HepG2 (cell line): ENCODE results near the gene MYD88. TPM values are rescaled to one million over a fixed set of nuclear protein-coding genes. Genes with fewer than 3 reads are reported as not detected.
A peak's percentile ranks its signal among the peaks of the same experiment; 100 is the strongest.

Experiments
- ATAC-seq: fragments of 200-7000 bp; cut with Tn5 transposase; 3 replicates; pipeline ENCODE4 v1.9.1; 2020; ENCODE audit warnings: mild to moderate bottlenecking, moderate library complexity
- BruUV-seq: library from RNA; stranded (reverse); fragments of 400-500 nt; replicated peaks from 2 replicates; lab custom pipeline; 2021; lab: Mats Ljungman, UMichigan
- CTCF ChIA-PET: fragments of 300-600 bp; formaldehyde crosslinking; extraction: SDS; loops from one replicate; lab custom pipeline; 2021; ENCODE audit warnings: low total read pairs, inconsistent platforms, low intra/inter-chr PET ratio; lab: Yijun Ruan, JAX
- POLR2A ChIA-PET: fragments of 350-600 bp; sonication (Branson Sonifier 250); formaldehyde crosslinking; loops from one replicate; lab custom pipeline; 2020; ENCODE audit warnings: antibody characterized with exemption, inconsistent platforms; lab: Yijun Ruan, JAX
- DNase-seq: peaks from one replicate; pipeline ENCODE4 v3.0.0-alpha.2; 2015; ENCODE audit warnings: low spot score
- FAIRE-seq: peaks from 3 replicates; lab custom pipeline; 2011; peaks lifted over from hg19 to GRCh38; lab: Jason Lieb, UNC
- H2AFZ ChIP-seq: one replicate; pipeline ENCODE4 v1.6.1; 2011; ENCODE audit warnings: low read length, inconsistent platforms
- H3K27ac ChIP-seq: fragments of 300-600 bp; 3 replicates; pipeline ENCODE4 v1.8.0; 2011; ENCODE audit warnings: mixed run types, mild to moderate bottlenecking, mixed read lengths, low read length, inconsistent platforms; ENCODE audit not compliant: insufficient read depth; ENCODE audit errors: extremely low read length
- H3K27me3 ChIP-seq, 2 experiments: fragments of 200-600 bp in 1 of 2; 2 replicates in 1 of 2; 3 replicates in 1 of 2; pipeline versions ENCODE4 v1.6.0 to v1.8.0; 2011; ENCODE audit warnings: low read length in 2 of 2, mild to moderate bottlenecking in 2 of 2, moderate library complexity in 2 of 2, inconsistent platforms in 1 of 2; ENCODE audit not compliant: insufficient read depth in 2 of 2, control insufficient read depth in 1 of 2
- H3K36me3 ChIP-seq, 2 experiments: fragments of 200-600 bp in 1 of 2; replicated peaks in 1 of 2; 2 replicates in 1 of 2; 3 replicates in 1 of 2; pipeline versions ENCODE4 v1.5.1 to v1.8.0; 2011; ENCODE audit warnings: low read length in 2 of 2, inconsistent platforms in 1 of 2; ENCODE audit not compliant: insufficient read depth in 2 of 2, control insufficient read depth in 1 of 2
- H3K4me1 ChIP-seq: 2 replicates; pipeline ENCODE4 v1.5.1; 2012; ENCODE audit warnings: low read length, inconsistent platforms; ENCODE audit not compliant: insufficient read depth
- H3K4me2 ChIP-seq: 2 replicates; pipeline ENCODE4 v1.6.0; 2011; ENCODE audit warnings: low read depth, low read length, inconsistent platforms
- H3K4me3 ChIP-seq, 3 experiments: fragments of 200-600 bp in 1 of 3; sonication (generic), shearing (Covaris generic) in 1 of 3; replicated peaks in 1 of 3; 2 replicates each; pipeline ENCODE4 v1.5.1; 2011 to 2016; ENCODE audit warnings: low read length in 3 of 3, inconsistent platforms in 2 of 3, low read depth in 2 of 3, mild to moderate bottlenecking in 2 of 3, control low read depth in 1 of 3, mixed read lengths in 1 of 3; ENCODE audit not compliant: insufficient read depth in 1 of 3
- H3K79me2 ChIP-seq: one replicate; pipeline ENCODE4 v1.6.1; 2011; ENCODE audit warnings: low read length, inconsistent platforms; ENCODE audit not compliant: insufficient read depth
- H3K9ac ChIP-seq: 2 replicates; pipeline ENCODE4 v1.6.0; 2011; ENCODE audit warnings: mild to moderate bottlenecking, low read depth, low read length, inconsistent platforms; ENCODE audit not compliant: insufficient read depth
- H3K9me3 ChIP-seq: 2 replicates; pipeline ENCODE4 v1.5.1; 2012; ENCODE audit warnings: mild to moderate bottlenecking, low read length
- H4K20me1 ChIP-seq: 2 replicates; pipeline ENCODE4 v1.6.0; 2011; ENCODE audit warnings: inconsistent platforms, mild to moderate bottlenecking, low read length, moderate library complexity; ENCODE audit not compliant: insufficient read depth
- AGO2 ChIP-seq: fragments of 200-400 bp; formaldehyde crosslinking; optimal IDR thresholded peaks from 2 replicates; pipeline ENCODE3; 2017; ENCODE audit warnings: mild to moderate bottlenecking, low read depth, low read length, moderate library complexity
- HNRNPL ChIP-seq: fragments of 200-400 bp; formaldehyde crosslinking; IDR thresholded peaks from 2 replicates; pipeline ENCODE4 v1.6.1; 2017; ENCODE audit warnings: mild to moderate bottlenecking, low read depth, low read length
- RBFOX2 ChIP-seq: fragments of 200-400 bp; formaldehyde crosslinking; IDR thresholded peaks from 2 replicates; pipeline ENCODE4 v1.6.1; 2017; ENCODE audit warnings: low read depth, mild to moderate bottlenecking, low read length
- TBX2 ChIP-seq: sonication (generic); formaldehyde crosslinking; IDR thresholded peaks from 2 replicates; pipeline ENCODE4 v1.5.0; 2020; ENCODE audit warnings: missing genetic modification reagents, mild to moderate bottlenecking, borderline replicate concordance
- TFAP4 ChIP-seq: sonication (generic); IDR thresholded peaks from 2 replicates; pipeline ENCODE4 v1.6.1; 2016; ENCODE audit warnings: low read depth, borderline replicate concordance
- TMF1 ChIP-seq: sonication (generic); formaldehyde crosslinking; IDR thresholded peaks from 2 replicates; pipeline ENCODE4 v1.8.1; 2022; ENCODE audit warnings: low read depth, missing genetic modification reagents
- ZNF687 ChIP-seq: sonication (generic); formaldehyde crosslinking; IDR thresholded peaks from 2 replicates; pipeline ENCODE4 v1.5.1; 2020; ENCODE audit warnings: mild to moderate bottlenecking, missing genetic modification reagents, moderate library complexity
- ZSCAN29 ChIP-seq: sonication (generic); formaldehyde crosslinking; conservative IDR thresholded peaks from 2 replicates; pipeline ENCODE4 v1.4.0; 2020; ENCODE audit warnings: mild to moderate bottlenecking, missing genetic modification reagents
- WGBS: methylation state at CpG from one replicate; pipeline ENCODE4 v1.1.6; 2017; ENCODE audit warnings: low lambda C conversion rate; 5-methylcytosine and 5-hydroxymethylcytosine counted together
- in situ Hi-C: cut with HindIII; loops from 2 replicates; pipeline ENCODE4 v1.10.0; 2017; ENCODE audit warnings: low pct_unique_long_range_greater_than_20kb; ENCODE audit not compliant: extremely low pct_ligation_motif_present
- intact Hi-C: fragments of 100-400 bp; cut with micrococcal nuclease; formaldehyde crosslinking; loops from one replicate; pipeline ENCODE4 v1.10.0; 2022; ENCODE audit not compliant: unreplicated experiment
- polyA plus RNA-seq, 8 experiments: library from polyadenylated mRNA; depleted of rRNA in 3 of 8; stranded (reverse) in 7 of 8; unstranded in 1 of 8; fragments of >200 nt; fragmentation: Illumina TruSeq in 4 of 8; extraction: Trizol in 4 of 8; gene quantifications; 2 replicates each; pipeline versions ENCODE4 v1.2.1 to v1.2.3, GENCODE V29; 2011 to 2016; ENCODE audit warnings: low read depth in 4 of 8, missing spikeins in 1 of 8, mixed read lengths in 1 of 8; ENCODE audit not compliant: insufficient read depth in 1 of 8
- total RNA-seq, 5 experiments: library from RNA; depleted of rRNA; stranded (reverse); fragments of >200 nt; fragmentation: Illumina TruSeq; extraction: Trizol; gene quantifications; 2 replicates each; pipeline ENCODE4 v1.2.3, GENCODE V29; 2016; ENCODE audit warnings: low read depth in 1 of 5
- TF ChIP-seq, protein P1 (sequence below): sonication (generic); formaldehyde crosslinking; IDR thresholded peaks from 2 replicates; pipeline ENCODE4 v1.8.1; 2023; ENCODE audit warnings: missing genetic modification reagents, mild to moderate bottlenecking, borderline replicate concordance

The MYD88 gene
- total and polyA plus RNA-seq, 2 of the 13 experiments (the other 11 are each of a cell fraction or from before 2014, with no cell fraction given) = 7.6 to 32.7 TPM

DNA sequence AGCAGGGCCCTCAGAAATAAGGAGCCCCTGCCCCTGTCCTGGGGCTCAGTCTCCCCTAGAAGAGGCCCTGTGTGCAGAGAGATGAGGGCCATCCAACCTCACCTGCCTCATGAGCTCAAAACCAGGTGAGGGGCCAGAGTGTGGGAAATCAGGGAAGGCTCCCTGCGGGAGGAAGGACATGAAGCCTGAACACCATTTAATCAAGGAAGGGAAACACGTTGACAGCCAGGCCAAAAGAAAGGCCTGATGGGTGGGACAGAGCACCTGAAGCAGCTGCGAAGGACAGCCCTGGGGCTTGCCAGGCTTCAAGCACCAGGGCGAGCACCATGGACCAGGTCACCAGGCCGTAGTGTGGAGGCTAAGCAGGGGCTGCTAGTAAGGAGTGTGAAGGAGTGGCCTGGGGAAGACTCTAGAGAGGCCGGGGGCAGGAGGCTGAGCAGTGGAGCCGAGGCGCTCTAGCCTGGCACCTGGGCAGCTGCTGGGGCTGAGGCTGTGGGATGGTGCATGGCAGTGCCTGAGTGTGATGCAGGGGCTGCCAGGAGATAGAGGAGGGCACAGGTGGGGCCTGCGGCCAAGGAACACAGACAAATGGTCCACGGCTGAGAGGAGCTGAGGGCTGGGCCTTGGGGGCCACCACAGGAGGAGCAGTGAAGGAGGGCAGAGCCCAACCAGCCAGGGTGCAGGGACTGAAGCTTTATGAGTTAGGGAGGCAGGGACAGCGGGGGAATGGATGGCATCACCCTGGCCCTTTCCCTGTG, 17.6 kb upstream of the MYD88 start (continued):
- TF ChIP-seq AGO2 (peak; percentile 94), RBFOX2 (peak; percentile 73)
- TF ChIP-seq, protein P1, sequence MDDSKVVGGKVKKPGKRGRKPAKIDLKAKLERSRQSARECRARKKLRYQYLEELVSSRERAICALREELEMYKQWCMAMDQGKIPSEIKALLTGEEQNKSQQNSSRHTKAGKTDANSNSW (CRISPR knock-in tag) = no peak

DNA sequence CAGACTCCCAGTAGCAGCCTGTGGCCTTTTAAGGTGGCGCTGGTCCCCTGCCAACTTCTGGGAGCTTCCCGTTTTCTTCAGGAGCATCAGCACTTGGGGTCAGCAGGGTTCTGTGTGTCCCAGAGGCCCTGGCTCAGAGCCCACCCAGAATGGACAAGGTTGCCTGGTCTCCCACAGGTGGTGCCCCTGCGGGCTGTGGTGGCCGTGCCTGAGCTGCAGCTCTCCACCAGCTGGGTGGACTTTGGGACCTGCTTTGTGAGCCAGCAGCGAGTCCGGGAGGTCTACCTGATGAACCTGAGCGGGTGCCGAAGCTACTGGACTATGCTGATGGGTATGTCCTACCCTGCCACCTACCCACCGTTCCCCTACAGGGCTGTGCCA, 17.0 kb upstream of the MYD88 start:
- intact Hi-C loops (no loop called here), in situ Hi-C loops (no loop called here)
- H3K79me2 ChIP-seq = peaks cover 7% of the 10 kb centered on the region
- CTCF ChIA-PET = no interaction called here
- TF ChIP-seq ZSCAN29 (CRISPR knock-in tag) (no peak), ZNF687 (CRISPR knock-in tag) (0 out of 2 replicates have a peak, but pooled peaks have one; percentile 18), TBX2 (CRISPR knock-in tag) (0 out of 2 replicates have a peak, but pooled peaks have one; percentile 18), TFAP4 (peak; percentile 55; the same call in 1 of the 2 replicates), AGO2 (peak; percentile 84), TMF1 (CRISPR knock-in tag) (no peak), RBFOX2 (peak; percentile 74), HNRNPL (0 out of 2 replicates have a peak, but pooled peaks have one; percentile 24)
- no peak overlapping the region for H3K9ac ChIP-seq
- ATAC-seq (no peak), FAIRE-seq (no peak), DNase-seq (no peak)
- H3K4me3 ChIP-seq = no peak overlapping the region
- no CpG with 5 or more reads among the region's 9 CpGs for WGBS
- H3K27ac ChIP-seq = no peak overlapping the region
- no peak overlapping the region for H3K4me2 ChIP-seq
- POLR2A ChIA-PET = interaction anchor here (1.5 to 8.0 kb wide), 3 partner anchors 9 to 42 kb away, joined by 4 to 87 read pairs (median 64); partner anchors contain the start of genes ACAA1 and MYD88
- H2AFZ ChIP-seq = no peak overlapping the region
- no peaks in the 10 kb centered on the region for H3K27me3 ChIP-seq
- no peaks in the 10 kb centered on the region for H3K9me3 ChIP-seq
- BruUV-seq = no TSS peak
- H3K36me3 ChIP-seq = peaks cover 29 to 64% of the 10 kb centered on the region in 2 experiments
- H4K20me1 ChIP-seq = peaks cover 45% of the 10 kb centered on the region
- H3K4me1 ChIP-seq = peaks cover 48% of the 10 kb centered on the region
